Natural killer cell (primary cell): ENCODE results near the gene CALCR. TPM values are rescaled to one million over a fixed set of nuclear protein-coding genes. Genes with fewer than 3 reads are reported as not detected.

Experiments used
- ATAC-seq, 3 donors: fragments of 150-1000 bp in 2 of 3; fragments of 200-7000 bp in 1 of 3; cut with Tn5 transposase; 1 replicate in 1 of 3; 2 replicates in 2 of 3; pipeline ENCODE4 v1.10.0; 2021; ENCODE audit warnings: mild to moderate bottlenecking in 2 of 3, moderate library complexity in 2 of 3
- DNase-seq, 2 donors: peaks; one replicate each; pipeline versions ENCODE4 v3.0.0 to v3.0.0-alpha.2; 2013 to 2021; ENCODE audit warnings: mixed read lengths in 1 of 2
- H3K27ac ChIP-seq: one replicate; pipeline ENCODE4 v1.5.1; 2013; ENCODE audit warnings: mild to moderate bottlenecking, low read length
- H3K27me3 ChIP-seq: one replicate; pipeline ENCODE4 v1.6.1; 2013; ENCODE audit warnings: low read length; ENCODE audit not compliant: control insufficient read depth, insufficient read depth
- H3K36me3 ChIP-seq: one replicate; pipeline ENCODE4 v1.6.1; 2013; ENCODE audit warnings: low read length; ENCODE audit not compliant: control insufficient read depth, insufficient read depth
- H3K4me1 ChIP-seq: one replicate; pipeline ENCODE4 v1.6.1; 2013; ENCODE audit warnings: low read length; ENCODE audit not compliant: control insufficient read depth, insufficient read depth
- H3K4me3 ChIP-seq: one replicate; pipeline ENCODE4 v1.5.1; 2013; ENCODE audit warnings: low read length
- H3K9me3 ChIP-seq: one replicate; pipeline ENCODE4 v1.6.1; 2013; ENCODE audit warnings: low read length; ENCODE audit not compliant: control insufficient read depth, insufficient read depth
- H3K27ac Mint-ChIP-seq, 2 donors: one replicate each; pipeline ENCODE4 v1.8.0; 2022; ENCODE audit warnings: mild to moderate bottlenecking in 2 of 2, mixed read lengths in 2 of 2, moderate library complexity in 1 of 2
- H3K27me3 Mint-ChIP-seq, 2 donors: one replicate each; pipeline ENCODE4 v1.8.0; 2022; ENCODE audit warnings: low read depth in 2 of 2, mixed read lengths in 2 of 2
- H3K36me3 Mint-ChIP-seq: one replicate; pipeline ENCODE4 v1.8.0; 2022; ENCODE audit warnings: mixed read lengths
- H3K4me1 Mint-ChIP-seq, 2 donors: one replicate each; pipeline ENCODE4 v1.8.0; 2022; ENCODE audit warnings: mixed read lengths in 2 of 2
- H3K4me3 Mint-ChIP-seq: one replicate; pipeline ENCODE4 v1.8.0; 2022; ENCODE audit warnings: mild to moderate bottlenecking, moderate library complexity, mixed read lengths
- H3K9me3 Mint-ChIP-seq, 2 donors: one replicate each; pipeline ENCODE4 v1.8.0; 2022; ENCODE audit warnings: mixed read lengths in 2 of 2
- CTCF ChIP-seq: fragments of 200-600 bp; IDR thresholded peaks from one replicate; pipeline ENCODE4 v1.8.0; 2022; ENCODE audit warnings: antibody characterized with exemption
- WGBS: methylation state at CpG from one replicate; pipeline ENCODE4 v1.1.7; 2013; ENCODE audit warnings: missing lambda C conversion rate; ENCODE audit not compliant: insufficient coverage; 5-methylcytosine and 5-hydroxymethylcytosine counted together
- intact Hi-C: fragments of 100-400 bp; cut with micrococcal nuclease; formaldehyde crosslinking; loops from one replicate; pipeline ENCODE4 v1.14.2; 2022
- total RNA-seq, 4 donors: library from RNA; stranded (reverse); fragments of 120-200 nt in 1 of 4; gene quantifications; one replicate each; pipeline versions ENCODE4 v1.2.3 to v1.2.4, GENCODE V29; 2013 to 2022

CALCR gene
- total RNA-seq, 3 donors from 2014 or later (not counting 1 experiment from before 2014, with no cell fraction given): not detected

DNA sequence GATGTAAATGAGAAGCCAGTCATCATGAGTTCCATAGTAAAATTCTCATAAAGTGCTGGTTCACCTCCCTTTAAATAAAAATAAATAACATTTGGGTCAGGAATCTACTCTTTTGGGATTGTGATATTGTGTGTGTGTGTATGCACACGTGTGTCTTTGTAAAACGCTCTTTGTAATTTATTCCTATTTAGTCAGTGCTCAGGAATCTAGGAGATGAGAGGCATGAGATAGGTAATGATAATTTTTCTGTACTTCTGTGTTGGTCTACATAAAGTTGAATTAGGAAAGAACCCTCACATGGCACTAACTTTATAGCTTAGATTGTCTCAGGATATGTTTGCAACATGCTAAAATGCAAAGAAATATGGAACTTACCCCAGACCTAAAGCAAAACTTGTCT lies 4.9 kb upstream of the CALCR start:
- H3K36me3 ChIP-seq: no peaks in the 10 kb centered on the region
- no peaks in the 10 kb centered on the region for H3K9me3 ChIP-seq
- no peak for ATAC-seq
- no peak for DNase-seq
- H3K4me3 ChIP-seq: no peak overlapping the region
- H3K27ac ChIP-seq: no peak overlapping the region
- intact Hi-C loops: no loop called here
- 95% methylated on average over 2 of the region's 2 CpGs for WGBS
- no peak for TF ChIP-seq CTCF
- H3K9me3 Mint-ChIP-seq: peaks cover 0 to 4% of the 10 kb centered on the region in 2 donors
- H3K27me3 ChIP-seq: peaks cover 9% of the 10 kb centered on the region
- H3K4me3 Mint-ChIP-seq: no peak overlapping the region
- peaks cover 20 to 26% of the 10 kb centered on the region in 2 donors for H3K27me3 Mint-ChIP-seq
- H3K27ac Mint-ChIP-seq: no peak overlapping the region
- H3K36me3 Mint-ChIP-seq: no peaks in the 10 kb centered on the region
- no peaks in the 10 kb centered on the region for H3K4me1 ChIP-seq
- no peaks in the 10 kb centered on the region for H3K4me1 Mint-ChIP-seq

DNA sequence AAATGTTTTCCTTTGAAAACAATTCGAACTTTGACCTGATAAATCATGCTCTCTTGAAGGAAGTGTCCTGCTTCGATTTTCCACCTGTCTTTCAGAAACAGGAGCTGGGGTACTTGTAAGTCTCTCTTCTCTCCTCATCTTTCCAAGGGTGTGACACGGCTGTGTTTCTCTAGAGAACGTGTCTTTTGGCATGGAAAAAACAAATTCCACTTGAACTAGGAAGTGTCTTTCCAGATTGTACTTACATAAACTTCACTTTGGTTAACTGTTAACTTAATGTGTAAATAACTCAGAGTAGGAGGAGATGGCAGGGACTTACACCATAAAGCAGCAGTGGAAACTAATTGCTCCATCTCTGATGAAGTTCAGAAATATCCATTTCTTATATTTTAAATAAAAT lies 4.2 kb upstream of the CALCR start:
- WGBS: 74% methylated on average over 4 of the region's 4 CpGs
- Mint-ChIP-seq H3K9me3 (peaks cover 0 to 4% of the 10 kb centered on the region in 2 donors), H3K4me1 (no peaks in the 10 kb centered on the region), H3K27me3 (peaks cover 21 to 26% of the 10 kb centered on the region in 2 donors), H3K36me3 (no peaks in the 10 kb centered on the region), H3K27ac (no peak overlapping the region), H3K4me3 (no peak overlapping the region)
- Histone ChIP-seq H3K4me3 (no peak overlapping the region), H3K27ac (no peak overlapping the region), H3K4me1 (no peaks in the 10 kb centered on the region), H3K9me3 (no peaks in the 10 kb centered on the region), H3K27me3 (peaks cover 13% of the 10 kb centered on the region), H3K36me3 (no peaks in the 10 kb centered on the region)
- intact Hi-C loops: no loop called here
- no peak for TF ChIP-seq CTCF
- ATAC-seq (no peak), DNase-seq (no peak)

DNA sequence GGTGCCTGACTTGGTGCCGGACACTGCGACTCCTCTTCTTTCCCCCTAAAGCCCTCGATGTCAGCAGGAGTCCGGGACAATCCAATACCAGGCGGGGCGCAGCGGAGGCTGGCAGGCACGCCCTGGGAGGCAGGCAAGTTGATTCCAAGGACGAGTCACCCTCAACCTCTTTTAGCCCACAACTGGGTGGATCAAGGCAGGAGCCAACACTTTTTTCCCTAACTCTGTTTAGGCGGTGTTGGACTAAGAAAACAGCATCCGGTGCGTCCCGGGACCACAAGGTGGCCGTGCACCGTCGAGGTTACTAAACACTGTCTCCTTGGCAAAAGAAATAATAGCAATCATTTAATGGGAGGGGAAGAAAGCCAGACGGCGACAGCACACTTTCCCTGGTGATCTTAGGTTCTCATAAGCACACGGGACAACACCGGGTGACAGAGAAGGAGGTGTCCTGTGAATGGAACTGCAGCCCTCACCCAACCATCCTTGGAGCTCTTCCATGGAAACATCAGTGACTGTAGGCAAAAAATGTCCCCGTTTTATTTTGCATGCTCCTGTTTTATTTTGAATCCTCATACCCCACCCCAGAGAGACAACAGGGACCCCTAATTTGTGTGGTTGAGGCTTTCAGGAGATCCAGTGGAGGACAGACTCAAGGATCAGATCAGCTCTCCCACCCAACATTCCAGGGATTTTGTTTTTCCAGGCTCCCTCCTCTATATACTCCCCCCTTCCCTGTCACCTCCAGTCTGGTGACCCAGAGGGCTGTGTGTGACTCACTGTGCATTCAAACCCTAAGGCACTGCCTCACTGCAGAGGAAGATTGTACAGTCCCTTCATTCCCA lies 1.3 kb upstream of the CALCR start:
- Mint-ChIP-seq H3K27ac (no peak overlapping the region), H3K4me1 (no peaks in the 10 kb centered on the region), H3K36me3 (no peaks in the 10 kb centered on the region), H3K4me3 (no peak overlapping the region), H3K9me3 (no peaks in the 10 kb centered on the region), H3K27me3 (peaks cover 24 to 26% of the 10 kb centered on the region in 2 donors)
- intact Hi-C loops: no loop called here
- H3K36me3 ChIP-seq: no peaks in the 10 kb centered on the region
- H3K4me1 ChIP-seq: no peaks in the 10 kb centered on the region
- H3K27me3 ChIP-seq: peaks cover 16% of the 10 kb centered on the region
- DNase-seq (no peak), ATAC-seq (no peak)
- H3K9me3 ChIP-seq: no peaks in the 10 kb centered on the region
- no peak overlapping the region for H3K4me3 ChIP-seq
- H3K27ac ChIP-seq: no peak overlapping the region
- 11% methylated on average over 21 of the region's 21 CpGs for WGBS
- TF ChIP-seq CTCF: no peak

- 6% methylated on average over 19 of the region's 19 CpGs for WGBS
- ATAC-seq (no peak), DNase-seq (no peak)
- Mint-ChIP-seq H3K36me3 (no peaks in the 10 kb centered on the region), H3K27ac (no peak overlapping the region), H3K27me3 (peaks cover 26% of the 10 kb centered on the region in 2 donors), H3K4me1 (no peaks in the 10 kb centered on the region), H3K9me3 (no peaks in the 10 kb centered on the region), H3K4me3 (no peak overlapping the region)
- Histone ChIP-seq H3K4me1 (no peaks in the 10 kb centered on the region), H3K27me3 (peaks cover 16% of the 10 kb centered on the region), H3K36me3 (no peaks in the 10 kb centered on the region), H3K9me3 (no peaks in the 10 kb centered on the region), H3K27ac (no peak overlapping the region), H3K4me3 (no peak overlapping the region)
- intact Hi-C loops: no loop called here
- TF ChIP-seq CTCF: no peak
Observed at GRCh38 chr7:93574269-93574645, 267 bp downstream of the CALCR start.
